ENCODE results near the gene GDF2. TPM values are rescaled to one million over a fixed set of nuclear protein-coding genes. Genes with fewer than 3 reads are reported as not detected.

Gene GDF2
- total and polyA plus RNA-seq, 4 donors, result 0.13 TPM; not detected in 3

- no peak for DNase-seq (ENCODE audit: low read depth in 4 of 6, low spot score in 6 of 6)
- 86% methylated on average over 3 of the region's 4 CpGs for WGBS (ENCODE audit: insufficient coverage)
- no peaks in the 10 kb centered on the region for H3K36me3 ChIP-seq (ENCODE audit: control insufficient read depth, insufficient read depth, low read length)
- no peak overlapping the region for H3K4me3 ChIP-seq (ENCODE audit: low read depth, low read length)
- H3K27me3 ChIP-seq (ENCODE audit: control insufficient read depth, insufficient read depth, low read length), result no peaks in the 10 kb centered on the region
- H3K4me1 ChIP-seq (ENCODE audit: control insufficient read depth, insufficient read depth, low read length), result no peaks in the 10 kb centered on the region
- H3K9me3 ChIP-seq (ENCODE audit: control insufficient read depth, insufficient read depth, low read length), result no peaks in the 10 kb centered on the region
- no peak overlapping the region for H3K27ac ChIP-seq (ENCODE audit: low read depth, low read length)
Measured at GRCh38 chr10:47329855-47330254, 7.6 kb downstream of the GDF2 start.

GRCh38 chr10:47330366-47330765 lies 8.1 kb downstream of the GDF2 start:
- WGBS (ENCODE audit: insufficient coverage), result 83% methylated on average over 3 of the region's 3 CpGs

GRCh38 chr10:47330804-47331203 lies 8.6 kb downstream of the GDF2 start:
- Histone ChIP-seq H3K9me3 (ENCODE audit: control insufficient read depth, insufficient read depth, low read length) (no peaks in the 10 kb centered on the region), H3K36me3 (ENCODE audit: control insufficient read depth, insufficient read depth, low read length) (no peaks in the 10 kb centered on the region), H3K27me3 (ENCODE audit: control insufficient read depth, insufficient read depth, low read length) (no peaks in the 10 kb centered on the region), H3K4me1 (ENCODE audit: control insufficient read depth, insufficient read depth, low read length) (no peaks in the 10 kb centered on the region), H3K27ac (ENCODE audit: low read depth, low read length) (no peak overlapping the region), H3K4me3 (ENCODE audit: low read depth, low read length) (no peak overlapping the region)
- WGBS (ENCODE audit: insufficient coverage), result 90% methylated on average over 2 of the region's 3 CpGs
- no peak for DNase-seq (ENCODE audit: low read depth in 4 of 6, low spot score in 6 of 6)

More at GRCh38 chr10:47330366-47330765, 8.1 kb downstream of the GDF2 start:
- no peak overlapping the region for H3K27ac ChIP-seq (ENCODE audit: low read depth, low read length)
- DNase-seq (ENCODE audit: low read depth in 4 of 6, low spot score in 6 of 6), result no peak
- no peaks in the 10 kb centered on the region for H3K4me1 ChIP-seq (ENCODE audit: control insufficient read depth, insufficient read depth, low read length)
- no peaks in the 10 kb centered on the region for H3K36me3 ChIP-seq (ENCODE audit: control insufficient read depth, insufficient read depth, low read length)
- H3K27me3 ChIP-seq (ENCODE audit: control insufficient read depth, insufficient read depth, low read length), result no peaks in the 10 kb centered on the region
- H3K4me3 ChIP-seq (ENCODE audit: low read depth, low read length), result no peak overlapping the region
- H3K9me3 ChIP-seq (ENCODE audit: control insufficient read depth, insufficient read depth, low read length), result no peaks in the 10 kb centered on the region

- no peaks in the 10 kb centered on the region for H3K27me3 ChIP-seq (ENCODE audit: control insufficient read depth, insufficient read depth, low read length)
- no peaks in the 10 kb centered on the region for H3K4me1 ChIP-seq (ENCODE audit: control insufficient read depth, insufficient read depth, low read length)
- H3K36me3 ChIP-seq (ENCODE audit: control insufficient read depth, insufficient read depth, low read length), result no peaks in the 10 kb centered on the region
- no peak overlapping the region for H3K27ac ChIP-seq (ENCODE audit: low read depth, low read length)
- no peak for DNase-seq (ENCODE audit: low read depth in 4 of 6, low spot score in 6 of 6)
- H3K4me3 ChIP-seq (ENCODE audit: low read depth, low read length), result no peak overlapping the region
- WGBS (ENCODE audit: insufficient coverage), result 95% methylated on average over 9 of the region's 9 CpGs
- H3K9me3 ChIP-seq (ENCODE audit: control insufficient read depth, insufficient read depth, low read length), result no peaks in the 10 kb centered on the region
Measured at GRCh38 chr10:47331491-47331890, 9.2 kb downstream of the GDF2 start.

GRCh38 chr10:47331954-47332353 lies 9.7 kb downstream of the GDF2 start:
- Histone ChIP-seq H3K9me3 (ENCODE audit: control insufficient read depth, insufficient read depth, low read length) (no peaks in the 10 kb centered on the region), H3K4me3 (ENCODE audit: low read depth, low read length) (no peak overlapping the region), H3K36me3 (ENCODE audit: control insufficient read depth, insufficient read depth, low read length) (no peaks in the 10 kb centered on the region), H3K27ac (ENCODE audit: low read depth, low read length) (no peak overlapping the region), H3K27me3 (ENCODE audit: control insufficient read depth, insufficient read depth, low read length) (no peaks in the 10 kb centered on the region), H3K4me1 (ENCODE audit: control insufficient read depth, insufficient read depth, low read length) (no peaks in the 10 kb centered on the region)
- DNase-seq (ENCODE audit: low read depth in 4 of 6, low spot score in 6 of 6), result no peak
- 84% methylated on average over 7 of the region's 7 CpGs for WGBS (ENCODE audit: insufficient coverage)

- H3K27ac ChIP-seq (ENCODE audit: low read depth, low read length), result no peak overlapping the region
- no peak for DNase-seq (ENCODE audit: low read depth in 4 of 6, low spot score in 6 of 6)
- H3K36me3 ChIP-seq (ENCODE audit: control insufficient read depth, insufficient read depth, low read length), result no peaks in the 10 kb centered on the region
- H3K9me3 ChIP-seq (ENCODE audit: control insufficient read depth, insufficient read depth, low read length), result no peaks in the 10 kb centered on the region
- 100% methylated on average over 1 of the region's 3 CpGs for WGBS (ENCODE audit: insufficient coverage)
- H3K4me1 ChIP-seq (ENCODE audit: control insufficient read depth, insufficient read depth, low read length), result no peaks in the 10 kb centered on the region
- no peak overlapping the region for H3K4me3 ChIP-seq (ENCODE audit: low read depth, low read length)
- H3K27me3 ChIP-seq (ENCODE audit: control insufficient read depth, insufficient read depth, low read length), result no peaks in the 10 kb centered on the region
Measured at GRCh38 chr10:47332371-47332770, 10.1 kb downstream of the GDF2 start.

- H3K27me3 ChIP-seq (ENCODE audit: control insufficient read depth, insufficient read depth, low read length), result no peaks in the 10 kb centered on the region
- no peaks in the 10 kb centered on the region for H3K36me3 ChIP-seq (ENCODE audit: control insufficient read depth, insufficient read depth, low read length)
- DNase-seq (ENCODE audit: low read depth in 4 of 6, low spot score in 6 of 6), result no peak
- H3K9me3 ChIP-seq (ENCODE audit: control insufficient read depth, insufficient read depth, low read length), result no peaks in the 10 kb centered on the region
- WGBS (ENCODE audit: insufficient coverage), result 80% methylated on average over 3 of the region's 3 CpGs
- H3K27ac ChIP-seq (ENCODE audit: low read depth, low read length), result no peak overlapping the region
- H3K4me3 ChIP-seq (ENCODE audit: low read depth, low read length), result no peak overlapping the region
- no peaks in the 10 kb centered on the region for H3K4me1 ChIP-seq (ENCODE audit: control insufficient read depth, insufficient read depth, low read length)
Measured at GRCh38 chr10:47332946-47333345, 10.7 kb downstream of the GDF2 start.

- Histone ChIP-seq H3K9me3 (ENCODE audit: control insufficient read depth, insufficient read depth, low read length) (no peaks in the 10 kb centered on the region), H3K27me3 (ENCODE audit: control insufficient read depth, insufficient read depth, low read length) (no peaks in the 10 kb centered on the region), H3K4me3 (ENCODE audit: low read depth, low read length) (no peak overlapping the region), H3K36me3 (ENCODE audit: control insufficient read depth, insufficient read depth, low read length) (no peaks in the 10 kb centered on the region), H3K27ac (ENCODE audit: low read depth, low read length) (no peak overlapping the region), H3K4me1 (ENCODE audit: control insufficient read depth, insufficient read depth, low read length) (no peaks in the 10 kb centered on the region)
- DNase-seq (ENCODE audit: low read depth in 4 of 6, low spot score in 6 of 6), result no peak
- WGBS (ENCODE audit: insufficient coverage), result 100% methylated on average over 2 of the region's 6 CpGs
Measured at GRCh38 chr10:47333532-47333931, 11.3 kb downstream of the GDF2 start.

- no peaks in the 10 kb centered on the region for H3K4me1 ChIP-seq (ENCODE audit: control insufficient read depth, insufficient read depth, low read length)
- peak in 1 of 6 donors; percentile 22 for DNase-seq (ENCODE audit: low read depth in 4 of 6, low spot score in 6 of 6)
- H3K27ac ChIP-seq (ENCODE audit: low read depth, low read length), result no peak overlapping the region
- no peak overlapping the region for H3K4me3 ChIP-seq (ENCODE audit: low read depth, low read length)
- no peaks in the 10 kb centered on the region for H3K36me3 ChIP-seq (ENCODE audit: control insufficient read depth, insufficient read depth, low read length)
- H3K9me3 ChIP-seq (ENCODE audit: control insufficient read depth, insufficient read depth, low read length), result no peaks in the 10 kb centered on the region
- 85% methylated on average over 4 of the region's 8 CpGs for whole genome bisulfite sequencing (ENCODE audit: insufficient coverage)
- no peaks in the 10 kb centered on the region for H3K27me3 ChIP-seq (ENCODE audit: control insufficient read depth, insufficient read depth, low read length)
Measured at GRCh38 chr10:47334466-47335295, 12.4 kb downstream of the GDF2 start.

- no peak for DNase-seq (ENCODE audit: low read depth in 4 of 6, low spot score in 6 of 6)
- H3K27ac ChIP-seq (ENCODE audit: low read depth, low read length), result no peak overlapping the region
- no peaks in the 10 kb centered on the region for H3K36me3 ChIP-seq (ENCODE audit: control insufficient read depth, insufficient read depth, low read length)
- no peaks in the 10 kb centered on the region for H3K27me3 ChIP-seq (ENCODE audit: control insufficient read depth, insufficient read depth, low read length)
- no peak overlapping the region for H3K4me3 ChIP-seq (ENCODE audit: low read depth, low read length)
- 83% methylated on average over 5 of the region's 5 CpGs for WGBS (ENCODE audit: insufficient coverage)
- no peaks in the 10 kb centered on the region for H3K9me3 ChIP-seq (ENCODE audit: control insufficient read depth, insufficient read depth, low read length)
- H3K4me1 ChIP-seq (ENCODE audit: control insufficient read depth, insufficient read depth, low read length), result no peaks in the 10 kb centered on the region
Measured at GRCh38 chr10:47335906-47336305, 13.7 kb downstream of the GDF2 start.

All from spinal cord (tissue), 10 donors.